Activated T-helper 2 cell treated with anti-CD3 and anti-CD28 coated beads, Interferon-gamma antibody, Interleukin-2, Interleukin-4, amounts not matched to agents 10 μg/mL and 5 μg/mL and 100 μg/mL, durations not matched to agents 14 hours and 24 hours and 36 hours (primary cell): Measurements from ENCODE around the gene CRELD2. TPM values are rescaled to one million over a fixed set of nuclear protein-coding genes. Genes with fewer than 3 reads are reported as not detected.
A peak's percentile ranks its signal among the peaks of the same experiment; 100 is the strongest.

ENCODE experiments used
- DNase-seq: peaks from one replicate; pipeline ENCODE4 v3.0.0; 2021; ENCODE audit warnings: low spot score
- H3K27ac Mint-ChIP-seq: one replicate; pipeline ENCODE4 v1.8.0; 2021; ENCODE audit warnings: mixed read lengths
- H3K27me3 Mint-ChIP-seq: one replicate; pipeline ENCODE4 v1.8.0; 2021; ENCODE audit warnings: low read depth, mixed read lengths
- H3K36me3 Mint-ChIP-seq: one replicate; pipeline ENCODE4 v1.8.0; 2021; ENCODE audit warnings: low read depth, mixed read lengths
- H3K4me1 Mint-ChIP-seq: one replicate; pipeline ENCODE4 v1.8.0; 2021; ENCODE audit warnings: low read depth, mixed read lengths
- H3K4me3 Mint-ChIP-seq: one replicate; pipeline ENCODE4 v1.8.0; 2021; ENCODE audit warnings: low read depth, mild to moderate bottlenecking, moderate library complexity, mixed read lengths
- H3K9me3 Mint-ChIP-seq: one replicate; pipeline ENCODE4 v1.8.0; 2021; ENCODE audit warnings: mixed read lengths
- intact Hi-C: fragments of 100-400 bp; cut with micrococcal nuclease; formaldehyde crosslinking; loops from one replicate; pipeline ENCODE4 v1.15.1; 2023
- total RNA-seq: library from RNA; stranded (reverse); gene quantifications from 2 replicates; pipeline ENCODE4 v1.2.3, GENCODE V29; 2022

CRELD2 gene
- total RNA-seq, 1 donor from 2014 or later: 49.9 TPM

DNA sequence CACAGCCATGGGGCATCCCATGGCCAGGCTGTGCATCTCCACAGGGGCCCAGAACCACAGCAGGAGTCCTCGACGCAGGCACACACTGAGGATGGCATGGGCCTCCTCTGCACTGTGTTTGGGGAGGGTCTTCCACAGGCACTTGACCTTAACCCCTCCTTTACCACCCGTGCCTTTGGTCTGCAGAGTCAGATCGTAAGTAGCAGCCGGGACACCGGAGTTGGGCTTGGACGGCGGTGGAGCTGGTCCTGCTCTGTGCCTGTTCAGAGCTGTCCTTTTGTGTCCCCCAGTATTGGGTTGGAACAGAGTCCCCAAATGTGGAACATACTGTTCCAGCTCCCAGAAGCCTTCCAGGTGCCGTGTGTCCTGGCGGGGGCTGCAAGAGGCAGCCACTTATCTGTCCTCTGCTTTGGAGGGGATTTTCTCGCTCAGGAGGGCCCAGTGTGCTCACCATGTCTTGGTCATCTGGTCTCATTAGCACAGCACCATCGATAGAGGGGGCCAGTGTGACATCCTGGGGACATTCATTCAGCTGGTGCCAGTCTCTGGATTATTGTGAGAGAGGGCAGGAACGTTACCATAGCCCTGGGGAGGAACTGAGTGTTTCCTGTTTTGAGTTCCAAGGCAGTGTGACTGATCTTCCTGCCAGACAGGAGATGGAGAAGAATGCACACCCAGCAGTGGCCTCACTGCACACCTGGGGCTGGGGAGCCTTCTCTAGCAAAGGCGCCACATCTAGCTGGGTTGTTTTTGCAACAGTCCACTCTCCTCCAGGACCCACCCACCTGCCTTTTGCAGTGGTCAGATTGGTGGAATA is 12.4 kb downstream of the CRELD2 start:
- no peak for DNase-seq
- Mint-ChIP-seq H3K36me3 (peaks cover 13% of the 10 kb centered on the region), H3K27me3 (no peaks in the 10 kb centered on the region), H3K27ac (peak overlapping the region; percentile 31), H3K9me3 (no peaks in the 10 kb centered on the region), H3K4me1 (peaks cover 21% of the 10 kb centered on the region), H3K4me3 (no peak overlapping the region)
- intact Hi-C loops: loop anchor here (1.0 to 5.0 kb wide), 5 partner anchors 62 to 261 kb away; no protein-coding TSS in a partner anchor

GRCh38 chr22:49933236-49934159 is 15.1 kb downstream of the CRELD2 start:
- H3K4me1 Mint-ChIP-seq: peaks cover 22% of the 10 kb centered on the region
- H3K27ac Mint-ChIP-seq: peak overlapping the region; percentile 78
- H3K36me3 Mint-ChIP-seq: no peaks in the 10 kb centered on the region
- DNase-seq: no peak
- intact Hi-C loops: loop anchor here (5.0 kb wide), 2 partner anchors 84 to 259 kb away; no protein-coding TSS in a partner anchor
- H3K9me3 Mint-ChIP-seq: no peaks in the 10 kb centered on the region
- H3K27me3 Mint-ChIP-seq: no peaks in the 10 kb centered on the region
- H3K4me3 Mint-ChIP-seq: peak overlapping the region; percentile 60

DNA sequence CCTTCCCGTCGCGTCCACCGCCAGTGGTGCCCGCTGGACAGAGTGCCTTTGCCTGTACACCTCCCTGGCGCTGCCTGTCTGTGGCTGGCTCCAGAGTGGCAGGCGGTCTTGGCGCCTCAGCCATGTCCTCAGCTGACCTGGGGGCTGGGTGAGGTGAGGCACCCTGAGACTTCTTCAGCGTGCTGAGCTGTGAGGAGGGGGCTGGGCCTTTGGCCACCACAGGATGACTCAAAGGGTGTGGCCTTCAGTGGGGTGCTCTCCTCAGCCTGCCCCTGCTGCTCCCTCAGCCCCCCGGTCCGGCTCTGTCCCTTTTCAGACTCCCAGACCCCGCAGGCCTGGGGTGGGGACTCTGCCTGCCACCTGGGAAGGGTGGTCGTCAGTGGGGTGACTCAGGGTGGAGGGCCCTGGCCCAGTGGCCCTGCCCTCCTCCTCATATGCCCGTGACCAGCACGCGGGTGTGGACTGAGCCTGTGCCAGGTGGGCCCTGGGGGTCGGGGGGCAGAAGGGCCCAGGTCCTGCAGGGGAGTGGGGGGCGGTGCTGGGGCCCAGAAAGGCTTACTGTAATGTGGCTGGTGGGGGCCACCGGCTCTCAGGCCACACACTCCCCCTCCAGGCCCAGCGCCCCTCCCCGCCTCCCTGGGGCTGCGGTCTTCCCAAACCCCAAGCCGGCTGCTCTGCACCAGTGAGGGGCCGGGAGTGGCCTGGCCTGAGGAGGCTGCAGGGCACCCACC is 15.9 kb downstream of the CRELD2 start:
- H3K9me3 Mint-ChIP-seq: no peaks in the 10 kb centered on the region
- peaks cover 22% of the 10 kb centered on the region for H3K4me1 Mint-ChIP-seq
- H3K36me3 Mint-ChIP-seq: no peaks in the 10 kb centered on the region
- no peaks in the 10 kb centered on the region for H3K27me3 Mint-ChIP-seq
- no peak for DNase-seq
- intact Hi-C loops: loop anchor here (5.0 kb wide), 2 partner anchors 83 to 258 kb away; no protein-coding TSS in a partner anchor
- peak overlapping the region; percentile 58 for H3K27ac Mint-ChIP-seq
- H3K4me3 Mint-ChIP-seq: peak overlapping the region; percentile 73

- Mint-ChIP-seq H3K9me3 (no peaks in the 10 kb centered on the region), H3K4me3 (peak overlapping the region; percentile 73), H3K27ac (peak overlapping the region; percentile 76), H3K4me1 (peaks cover 24% of the 10 kb centered on the region), H3K36me3 (no peaks in the 10 kb centered on the region), H3K27me3 (no peaks in the 10 kb centered on the region)
- peak; percentile 82 for DNase-seq
- intact Hi-C loops: loop anchor here (5.0 kb wide), 2 partner anchors 82 to 257 kb away; no protein-coding TSS in a partner anchor
Observed at GRCh38 chr22:49934891-49935557, 16.6 kb downstream of the CRELD2 start.

- intact Hi-C loops: no loop called here
- no peaks in the 10 kb centered on the region for H3K27me3 Mint-ChIP-seq
- H3K4me1 Mint-ChIP-seq: peaks cover 24% of the 10 kb centered on the region
- DNase-seq: no peak
- H3K27ac Mint-ChIP-seq: peak overlapping the region; percentile 76
- H3K36me3 Mint-ChIP-seq: no peaks in the 10 kb centered on the region
- H3K4me3 Mint-ChIP-seq: no peak overlapping the region
- no peaks in the 10 kb centered on the region for H3K9me3 Mint-ChIP-seq
Observed at GRCh38 chr22:49935561-49935960, 17.1 kb downstream of the CRELD2 start.

GRCh38 chr22:49936018-49936972 is 17.9 kb downstream of the CRELD2 start:
- Mint-ChIP-seq H3K27ac (peak overlapping the region; percentile 83), H3K9me3 (no peaks in the 10 kb centered on the region), H3K36me3 (no peaks in the 10 kb centered on the region), H3K4me1 (peaks cover 20% of the 10 kb centered on the region), H3K4me3 (peak overlapping the region; percentile 52), H3K27me3 (no peaks in the 10 kb centered on the region)
- intact Hi-C loops: loop anchor here (1.0 to 2.0 kb wide), 2 partner anchors 26 to 35 kb away; no protein-coding TSS in a partner anchor
- DNase-seq: peak; percentile 90

- no peak for DNase-seq
- Mint-ChIP-seq H3K36me3 (no peaks in the 10 kb centered on the region), H3K4me1 (peaks cover 15% of the 10 kb centered on the region), H3K27me3 (no peaks in the 10 kb centered on the region), H3K27ac (peak overlapping the region; percentile 83), H3K9me3 (no peaks in the 10 kb centered on the region), H3K4me3 (peak overlapping the region; percentile 52)
- intact Hi-C loops: loop anchor here (1.0 to 2.0 kb wide), 2 partner anchors 25 to 34 kb away; no protein-coding TSS in a partner anchor
Observed at GRCh38 chr22:49936973-49937757, 18.7 kb downstream of the CRELD2 start.

GRCh38 chr22:49937758-49938564 is 19.5 kb downstream of the CRELD2 start:
- DNase-seq: no peak
- Mint-ChIP-seq H3K27me3 (no peaks in the 10 kb centered on the region), H3K9me3 (no peaks in the 10 kb centered on the region), H3K27ac (peak overlapping the region; percentile 40), H3K36me3 (no peaks in the 10 kb centered on the region), H3K4me3 (no peak overlapping the region), H3K4me1 (peaks cover 15% of the 10 kb centered on the region)
- intact Hi-C loops: loop anchor here (2.0 kb wide), 1 partner anchor 33 kb away; no protein-coding TSS in a partner anchor

GRCh38 chr22:49938565-49939136 is 20.2 kb downstream of the CRELD2 start:
- H3K4me1 Mint-ChIP-seq: peaks cover 11% of the 10 kb centered on the region
- no peaks in the 10 kb centered on the region for H3K36me3 Mint-ChIP-seq
- no peak overlapping the region for H3K4me3 Mint-ChIP-seq
- intact Hi-C loops: no loop called here
- DNase-seq: no peak
- H3K27ac Mint-ChIP-seq: no peak overlapping the region
- no peaks in the 10 kb centered on the region for H3K9me3 Mint-ChIP-seq
- H3K27me3 Mint-ChIP-seq: no peaks in the 10 kb centered on the region
